Limb (tissue), 2 donors: ENCODE results near the gene SAT2.
A peak's percentile ranks its signal among the peaks of the same experiment; 100 is the strongest.

Experiments used
- DNase-seq, 2 donors: peaks; one replicate each; pipeline ENCODE4 v3.0.0-alpha.2; 2016; ENCODE audit errors: extremely low spot score in 2 of 2

SAT2 gene

DNA sequence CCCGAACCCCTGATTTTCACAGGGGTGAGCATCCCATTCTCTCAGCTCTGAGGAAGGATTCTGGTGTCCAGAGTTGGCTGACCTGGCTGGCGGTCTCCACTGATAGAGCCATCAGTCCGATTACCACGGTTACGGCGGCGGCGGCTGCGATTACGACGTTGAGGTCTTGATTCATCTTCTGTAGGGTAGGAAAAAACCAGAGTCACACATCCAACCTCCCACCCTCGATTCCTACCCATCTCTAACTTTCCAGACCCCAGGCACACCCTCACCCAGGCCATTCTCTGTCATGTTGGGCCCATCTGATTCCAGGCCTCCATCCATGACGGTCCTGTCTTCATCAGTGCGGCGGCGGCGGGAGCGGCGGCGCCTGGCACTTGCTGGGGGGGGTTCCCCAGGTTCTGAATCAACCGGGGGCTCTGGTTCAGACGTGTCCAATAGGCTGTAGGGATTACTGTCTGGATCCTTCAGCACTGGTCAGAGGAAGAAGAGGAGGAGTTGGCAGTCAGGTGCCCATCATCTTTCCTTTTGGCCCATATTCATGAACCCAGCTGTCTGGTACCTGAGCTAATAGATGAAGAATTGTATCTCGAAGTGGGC is 35.1 kb downstream of the SAT2 start:
- DNase-seq: no peak

DNA sequence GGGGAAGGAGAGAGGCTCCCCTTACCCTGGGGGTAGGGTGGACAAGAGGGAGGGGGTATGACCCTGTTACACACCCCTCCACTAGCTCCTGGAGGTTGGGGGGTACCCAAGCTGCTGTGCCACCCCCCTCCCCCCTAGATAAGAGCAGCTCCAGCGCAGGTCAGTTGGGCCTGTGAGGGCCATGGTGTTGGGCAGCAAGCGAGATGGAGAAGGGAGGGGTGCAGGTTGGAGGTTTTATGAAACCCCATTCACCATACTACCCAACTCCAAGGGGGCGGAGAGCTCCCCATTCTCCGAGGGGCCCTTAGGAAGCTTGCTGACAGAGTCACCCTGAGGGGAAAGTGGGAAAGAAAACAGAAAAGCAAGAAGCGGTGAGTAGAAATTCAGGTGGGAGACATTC is 36.0 kb downstream of the SAT2 start:
- no peak for DNase-seq

DNA sequence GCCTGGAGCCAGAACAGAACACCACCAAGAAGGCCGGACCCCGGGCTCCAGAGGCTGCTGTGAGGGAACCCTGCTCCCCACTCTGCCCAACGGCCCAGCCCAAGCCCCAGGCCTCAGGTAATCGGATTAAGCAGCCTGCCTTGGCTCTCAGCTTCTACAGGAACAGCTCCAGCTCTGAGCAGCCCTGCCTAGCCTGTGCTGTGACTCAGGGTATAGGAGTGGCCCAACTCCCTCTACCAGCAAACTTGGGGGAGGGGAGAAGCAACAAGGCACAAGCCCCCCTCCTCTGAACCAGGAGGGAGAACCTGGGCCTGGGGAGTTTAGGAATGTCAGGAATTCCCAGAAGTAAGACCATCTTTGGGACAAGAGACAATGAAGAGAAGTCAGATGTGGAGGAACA is 36.9 kb downstream of the SAT2 start:
- no peak for DNase-seq

DNA sequence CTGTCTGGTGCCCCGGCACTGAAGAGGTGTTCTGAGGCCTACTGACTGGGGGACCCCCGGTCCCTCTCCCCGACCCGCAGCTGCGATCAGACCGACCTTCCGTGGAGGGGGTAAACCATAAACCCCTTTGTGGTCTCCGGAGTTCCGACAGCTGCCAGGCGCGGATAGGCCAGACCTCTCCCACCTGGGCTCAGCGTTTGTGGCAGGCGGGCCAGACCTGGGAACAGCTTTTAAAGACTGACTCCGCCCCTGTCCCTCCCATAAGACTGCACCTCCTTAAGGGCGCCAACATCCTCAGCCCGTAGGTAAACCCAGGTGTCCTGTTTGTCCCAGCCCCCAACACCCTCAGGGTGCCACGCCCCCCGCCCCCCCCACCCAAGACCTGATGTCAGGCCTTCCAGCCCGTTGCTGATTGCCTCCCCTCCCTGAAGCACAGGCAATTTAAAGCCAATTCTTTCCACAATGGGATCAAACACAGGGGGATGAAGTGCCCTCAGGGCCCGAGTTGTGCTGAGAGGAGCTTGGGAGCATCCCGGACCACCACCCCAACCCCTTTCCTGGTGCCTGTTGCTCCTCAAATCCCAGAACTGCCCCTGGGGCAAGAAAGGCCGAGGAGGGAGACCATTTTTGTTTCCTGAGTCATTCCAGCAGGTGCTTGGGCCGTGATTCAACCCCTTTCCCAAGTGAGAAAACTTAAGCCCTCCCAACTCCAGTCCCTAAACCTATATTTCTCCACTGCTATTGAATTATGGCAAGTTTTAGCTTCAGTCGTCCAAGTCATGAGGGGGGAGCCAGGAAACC is 37.5 kb downstream of the SAT2 start, which contains the start of gene SOX15:
SOX15 (minus strand) TSS at position 204 of the 801 bp plus-strand sequence. CDS start 418 bp downstream, outside the sequence.
- no peak for DNase-seq

DNA sequence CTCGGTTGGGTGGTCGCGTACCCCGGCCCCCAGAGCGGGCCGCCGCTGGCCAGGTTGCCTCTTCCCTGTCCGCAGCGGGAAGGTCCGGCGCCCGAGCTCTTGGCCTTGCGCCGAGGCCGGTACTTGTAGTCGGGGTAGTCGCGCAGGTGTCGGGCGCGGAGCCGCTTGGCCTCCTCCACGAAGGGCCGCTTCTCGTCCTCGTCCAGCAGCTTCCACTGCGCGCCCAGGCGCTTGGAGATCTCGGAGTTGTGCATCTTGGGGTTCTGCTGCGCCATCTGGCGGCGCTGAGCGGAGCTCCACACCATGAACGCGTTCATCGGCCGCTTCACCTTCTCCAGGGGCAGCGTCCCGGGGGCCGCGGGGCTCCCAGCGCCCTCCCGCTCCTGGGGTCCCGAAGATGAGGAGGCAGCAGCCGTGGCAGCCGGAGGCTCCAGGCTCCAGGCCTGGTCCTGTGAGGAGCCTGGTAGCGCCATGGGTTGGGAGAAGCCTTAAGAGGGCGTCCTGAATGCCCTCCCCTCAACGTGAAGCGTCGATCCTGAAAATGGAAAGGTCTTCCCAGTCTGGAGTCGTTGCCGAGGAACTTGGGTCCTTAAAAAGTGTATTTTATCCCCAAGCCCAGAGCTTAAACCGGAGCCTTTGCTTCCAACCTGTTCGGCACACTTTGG is 38.3 kb downstream of the SAT2 start:
- peak; percentile 81 to 87 for DNase-seq

DNA sequence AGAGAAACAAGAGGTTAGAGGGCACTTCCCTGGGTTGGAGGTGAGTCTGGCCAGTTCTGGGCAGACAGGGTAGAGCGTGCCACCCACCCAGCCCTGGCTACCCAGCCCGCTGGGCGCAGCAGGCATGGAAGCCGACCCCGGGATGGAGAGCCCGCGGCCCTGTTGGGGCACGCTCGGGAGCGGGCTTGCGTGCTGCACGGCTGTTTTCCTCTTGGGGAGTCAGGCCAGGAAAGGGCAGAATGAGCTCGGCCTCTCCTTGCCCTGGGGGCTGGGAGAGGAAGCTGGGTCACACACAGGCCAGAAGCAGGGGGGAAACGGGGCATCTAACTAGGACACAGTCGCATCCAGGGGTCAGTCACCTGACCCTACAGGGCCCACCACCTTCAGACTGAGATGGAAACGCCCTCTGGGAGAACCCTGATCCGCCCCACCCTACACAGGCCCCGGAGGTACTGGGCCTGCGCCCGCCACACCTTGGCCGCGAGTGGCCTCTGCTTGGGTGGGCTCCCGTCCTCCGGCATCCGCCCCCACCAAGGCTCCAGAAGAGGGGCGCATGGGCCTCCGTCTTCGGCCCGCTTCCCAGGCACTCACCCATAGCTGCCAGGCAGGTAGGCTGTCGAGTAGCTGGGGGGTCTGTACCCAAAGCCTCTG is 38.9 kb downstream of the SAT2 start:
- DNase-seq: no peak

DNA sequence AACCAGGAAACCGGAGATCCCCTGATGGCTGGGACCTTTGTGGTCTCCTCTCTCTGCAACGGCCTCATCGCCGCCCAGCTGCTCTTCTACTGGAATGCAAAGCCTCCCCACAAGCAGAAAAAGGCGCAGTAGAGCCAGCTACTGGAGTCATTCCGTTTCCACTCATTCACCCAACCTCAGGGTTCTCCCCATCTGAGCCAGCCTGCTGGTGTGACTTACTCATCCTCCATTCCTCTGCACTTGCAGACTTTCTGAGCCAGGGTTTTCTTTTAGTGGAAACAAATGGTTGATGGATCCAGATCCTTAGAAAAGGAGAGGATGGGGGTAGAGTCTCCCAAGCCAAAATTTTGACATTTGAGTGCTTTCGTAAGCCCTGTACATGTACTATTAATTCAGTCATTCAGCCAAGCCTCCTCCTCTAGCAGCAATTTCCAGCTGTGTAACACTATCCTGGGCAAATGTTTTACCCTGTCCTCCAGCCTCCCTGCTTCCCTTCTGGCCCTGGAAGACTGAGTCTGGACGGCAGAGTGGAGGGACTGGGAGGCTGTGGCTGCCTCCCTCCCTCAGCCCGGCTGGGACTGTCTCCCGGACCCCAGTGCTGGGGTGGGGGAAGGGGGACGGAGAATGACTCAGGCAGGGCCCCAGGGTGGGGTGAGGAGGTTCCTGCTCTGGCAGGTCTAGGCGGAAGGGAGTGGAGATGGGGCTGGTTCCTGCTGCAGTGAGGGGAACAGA is 40.0 kb downstream of the SAT2 start:
- no peak for DNase-seq

DNA sequence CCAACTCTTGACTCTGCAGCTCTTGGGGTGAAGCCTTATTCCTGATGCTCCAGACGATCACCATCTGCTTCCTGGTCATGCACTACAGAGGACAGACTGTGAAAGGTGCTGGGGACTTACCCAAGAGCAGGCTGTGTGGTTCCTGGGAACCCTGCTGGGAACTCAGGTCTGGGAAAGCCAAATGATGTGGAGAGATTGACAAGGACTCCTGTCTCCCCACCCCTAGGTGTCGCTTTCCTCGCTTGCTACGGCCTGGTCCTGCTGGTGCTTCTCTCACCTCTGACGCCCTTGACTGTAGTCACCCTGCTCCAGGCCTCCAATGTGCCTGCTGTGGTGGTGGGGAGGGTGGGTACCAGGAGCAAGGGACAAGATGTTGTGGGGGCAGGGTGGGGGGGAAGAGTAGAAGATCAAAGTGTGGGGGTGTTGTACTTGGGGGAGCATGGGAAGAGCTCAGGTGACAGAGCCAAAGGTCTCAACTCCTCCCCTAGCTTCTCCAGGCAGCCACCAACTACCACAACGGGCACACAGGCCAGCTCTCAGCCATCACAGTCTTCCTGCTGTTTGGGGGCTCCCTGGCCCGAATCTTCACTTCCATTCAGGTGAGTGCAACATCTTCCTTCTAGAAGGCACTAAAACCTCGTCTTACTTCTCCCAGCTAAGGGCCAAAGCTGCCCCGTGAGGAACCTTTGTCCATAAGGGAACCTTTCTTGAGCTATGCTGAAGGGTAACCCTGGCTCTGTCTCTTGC is 40.8 kb downstream of the SAT2 start:
- DNase-seq: no peak

DNA sequence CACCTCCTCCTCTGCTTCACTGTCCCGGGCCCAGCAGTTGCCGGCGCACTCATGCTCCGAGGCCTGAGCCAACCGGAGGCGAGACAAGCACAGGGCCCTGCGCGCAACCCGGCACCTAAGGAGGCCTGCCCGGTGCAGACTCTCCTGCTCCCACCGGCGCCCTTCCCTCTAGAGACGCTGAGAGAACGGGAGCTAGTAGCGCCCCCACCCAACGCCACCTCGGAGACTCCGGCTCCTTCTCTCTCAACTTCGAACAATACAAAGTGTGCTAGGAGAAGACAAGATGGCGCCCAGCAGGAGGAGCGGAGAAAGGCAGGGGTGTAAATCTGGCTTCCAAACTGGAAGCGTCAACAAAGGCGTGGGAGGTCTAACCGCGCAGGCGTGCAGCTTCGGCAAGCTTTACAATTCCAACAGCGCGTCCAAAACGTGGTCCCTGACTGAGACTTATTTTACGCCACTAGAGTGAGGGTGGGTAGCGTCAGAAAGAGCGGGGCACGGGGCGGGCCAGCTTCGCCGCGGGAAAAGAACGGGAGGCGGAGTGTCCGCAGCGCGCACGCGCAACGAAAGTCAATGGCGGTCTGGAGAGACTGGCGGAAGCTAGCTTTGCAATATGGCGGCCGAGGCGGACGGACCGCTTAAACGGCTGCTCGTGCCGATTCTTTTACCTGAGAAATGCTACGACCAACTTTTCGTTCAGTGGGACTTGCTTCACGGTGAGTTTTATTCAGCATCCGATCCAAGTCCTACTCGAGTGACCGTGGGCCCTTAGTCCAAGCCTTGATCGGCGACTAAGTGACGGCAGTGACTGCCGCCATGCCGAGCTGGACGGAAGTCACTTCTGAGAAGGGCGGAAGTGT is 44.1 kb downstream of the SAT2 start, which contains the start of gene MPDU1:
MPDU1 (plus strand) TSS at position 600 of the 857 bp plus-strand sequence; CDS start at position 611, 11 bp downstream.
- peak; percentile 98 to 99 for DNase-seq

DNA sequence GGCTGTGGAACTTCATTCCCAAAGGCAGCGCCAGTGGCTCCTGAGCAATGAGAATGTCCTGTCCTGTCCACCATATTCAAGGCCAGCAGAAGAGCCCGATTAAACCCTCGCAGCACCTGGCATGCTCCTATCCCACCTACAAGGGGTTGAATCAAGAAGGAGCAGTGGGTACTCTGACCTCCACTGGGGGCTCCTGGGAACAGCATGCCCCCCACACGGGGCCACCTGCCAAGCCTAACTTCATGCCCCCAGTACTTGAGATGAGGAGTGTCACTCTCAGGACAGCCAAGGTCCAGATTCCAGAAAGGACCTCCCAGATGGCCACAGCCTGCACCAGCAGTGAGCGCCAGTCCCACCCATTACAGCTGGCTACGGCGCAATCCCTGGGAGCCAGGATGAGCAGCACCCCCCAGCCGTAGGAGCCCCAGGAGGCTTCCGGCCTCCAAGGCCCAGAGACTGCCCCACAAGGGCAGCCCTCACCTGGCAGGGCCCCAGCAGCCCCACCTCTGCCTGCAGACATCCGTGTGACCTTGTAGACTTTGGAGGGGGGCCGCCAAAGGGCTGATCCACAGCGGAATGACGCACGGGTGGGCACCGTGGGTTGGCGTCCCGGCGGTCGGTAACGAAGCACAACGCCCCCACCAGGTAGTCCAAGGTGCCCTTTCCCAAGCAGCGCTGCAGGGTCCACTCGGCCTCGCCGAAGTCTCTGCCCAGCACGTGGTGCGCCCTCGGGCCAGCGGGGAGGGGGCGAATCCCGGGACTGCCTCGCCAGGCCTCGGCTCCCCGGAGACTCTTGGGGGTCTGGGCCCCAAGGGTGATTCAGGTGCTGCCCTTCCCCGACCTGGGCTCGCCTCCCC is 45.0 kb downstream of the SAT2 start:
- no peak for DNase-seq

DNA sequence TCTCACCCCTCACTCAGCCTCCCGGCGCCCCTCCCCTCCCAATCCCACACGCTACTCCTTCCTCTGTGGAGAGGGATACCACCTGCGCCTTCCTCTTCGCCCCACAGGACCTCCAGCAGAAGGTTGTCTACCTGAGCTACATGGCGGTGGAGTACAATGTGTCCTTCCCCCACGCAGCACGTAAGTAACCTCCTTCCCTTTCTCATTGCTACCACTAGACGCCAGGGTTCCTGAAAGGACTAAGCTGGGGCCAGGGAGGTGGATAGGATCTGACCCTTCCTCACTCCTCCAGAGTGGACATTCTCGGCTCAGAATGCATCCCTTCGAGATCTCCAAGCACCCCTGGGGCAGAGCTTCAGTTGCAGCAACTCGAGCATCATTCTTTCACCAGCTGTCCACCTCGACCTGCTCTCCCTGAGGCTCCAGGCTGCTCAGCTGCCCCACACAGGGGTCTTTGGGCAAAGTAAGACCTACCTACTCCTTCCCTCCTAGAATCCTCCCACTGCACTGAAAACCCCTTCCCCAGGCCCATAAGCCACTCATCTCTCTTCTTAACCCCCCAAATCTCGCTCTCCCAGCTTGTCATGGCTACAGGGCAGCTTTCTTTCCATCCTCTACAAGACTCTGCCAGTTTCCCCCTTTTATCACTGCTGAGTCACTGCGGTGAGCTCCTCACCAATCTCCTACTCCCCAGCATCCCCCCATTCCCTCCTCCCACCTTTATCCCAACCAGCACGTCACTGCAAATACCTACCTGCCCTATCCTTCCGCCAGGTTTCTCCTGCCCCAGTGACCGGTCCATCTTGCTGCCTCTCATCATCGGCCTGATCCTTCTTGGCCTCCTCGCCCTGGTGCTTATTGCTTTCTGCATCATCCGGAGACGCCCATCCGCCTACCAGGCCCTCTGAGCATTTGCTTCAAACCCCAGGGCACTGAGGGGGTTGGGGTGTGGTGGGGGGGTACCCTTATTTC is 46.7 kb downstream of the SAT2 start:
- DNase-seq: no peak

DNA sequence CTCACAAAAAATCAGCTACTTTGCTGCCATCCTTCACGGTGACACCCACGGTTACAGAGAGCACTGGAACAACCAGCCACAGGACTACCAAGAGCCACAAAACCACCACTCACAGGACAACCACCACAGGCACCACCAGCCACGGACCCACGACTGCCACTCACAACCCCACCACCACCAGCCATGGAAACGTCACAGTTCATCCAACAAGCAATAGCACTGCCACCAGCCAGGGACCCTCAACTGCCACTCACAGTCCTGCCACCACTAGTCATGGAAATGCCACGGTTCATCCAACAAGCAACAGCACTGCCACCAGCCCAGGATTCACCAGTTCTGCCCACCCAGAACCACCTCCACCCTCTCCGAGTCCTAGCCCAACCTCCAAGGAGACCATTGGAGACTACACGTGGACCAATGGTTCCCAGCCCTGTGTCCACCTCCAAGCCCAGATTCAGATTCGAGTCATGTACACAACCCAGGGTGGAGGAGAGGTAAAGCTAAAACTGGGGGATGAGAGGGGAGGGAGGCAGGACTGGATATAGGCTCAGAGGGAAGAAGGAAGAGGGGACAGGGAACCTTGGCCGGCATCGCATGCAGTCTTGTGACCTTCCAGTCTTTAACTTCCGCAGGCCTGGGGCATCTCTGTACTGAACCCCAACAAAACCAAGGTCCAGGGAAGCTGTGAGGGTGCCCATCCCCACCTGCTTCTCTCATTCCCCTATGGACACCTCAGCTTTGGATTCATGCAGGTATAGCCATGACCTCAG is 47.6 kb downstream of the SAT2 start:
- no peak for DNase-seq

DNA sequence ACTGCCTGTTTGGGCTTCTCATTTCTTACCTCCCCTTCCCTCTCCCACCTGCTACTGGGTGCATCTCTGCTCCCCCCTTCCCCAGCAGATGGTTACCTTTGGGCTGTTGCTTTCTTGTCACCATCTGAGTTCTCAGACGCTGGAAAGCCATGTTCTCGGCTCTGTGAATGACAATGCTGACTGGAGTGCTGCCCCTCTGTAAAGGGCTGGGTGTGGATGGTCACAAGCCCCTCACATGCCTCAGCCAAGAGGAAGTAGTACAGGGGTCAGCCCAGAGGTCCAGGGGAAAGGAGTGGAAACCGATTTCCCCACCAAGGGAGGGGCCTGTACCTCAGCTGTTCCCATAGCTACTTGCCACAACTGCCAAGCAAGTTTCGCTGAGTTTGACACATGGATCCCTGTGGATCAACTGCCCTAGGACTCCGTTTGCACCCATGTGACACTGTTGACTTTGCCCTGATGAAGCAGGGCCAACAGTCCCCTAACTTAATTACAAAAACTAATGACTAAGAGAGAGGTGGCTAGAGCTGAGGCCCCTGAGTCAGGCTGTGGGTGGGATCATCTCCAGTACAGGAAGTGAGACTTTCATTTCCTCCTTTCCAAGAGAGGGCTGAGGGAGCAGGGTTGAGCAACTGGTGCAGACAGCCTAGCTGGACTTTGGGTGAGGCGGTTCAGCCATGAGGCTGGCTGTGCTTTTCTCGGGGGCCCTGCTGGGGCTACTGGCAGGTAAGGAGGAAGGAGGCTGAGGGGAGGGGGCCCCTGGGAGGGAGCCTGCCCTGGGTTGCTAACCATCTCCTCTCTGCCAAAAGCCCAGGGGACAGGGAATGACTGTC is 48.4 kb downstream of the SAT2 start, which contains the start of gene CD68:
CD68 (plus strand) TSS at position 638 of the 833 bp plus-strand sequence; CDS start at position 678, 40 bp downstream.
- no peak for DNase-seq

DNA sequence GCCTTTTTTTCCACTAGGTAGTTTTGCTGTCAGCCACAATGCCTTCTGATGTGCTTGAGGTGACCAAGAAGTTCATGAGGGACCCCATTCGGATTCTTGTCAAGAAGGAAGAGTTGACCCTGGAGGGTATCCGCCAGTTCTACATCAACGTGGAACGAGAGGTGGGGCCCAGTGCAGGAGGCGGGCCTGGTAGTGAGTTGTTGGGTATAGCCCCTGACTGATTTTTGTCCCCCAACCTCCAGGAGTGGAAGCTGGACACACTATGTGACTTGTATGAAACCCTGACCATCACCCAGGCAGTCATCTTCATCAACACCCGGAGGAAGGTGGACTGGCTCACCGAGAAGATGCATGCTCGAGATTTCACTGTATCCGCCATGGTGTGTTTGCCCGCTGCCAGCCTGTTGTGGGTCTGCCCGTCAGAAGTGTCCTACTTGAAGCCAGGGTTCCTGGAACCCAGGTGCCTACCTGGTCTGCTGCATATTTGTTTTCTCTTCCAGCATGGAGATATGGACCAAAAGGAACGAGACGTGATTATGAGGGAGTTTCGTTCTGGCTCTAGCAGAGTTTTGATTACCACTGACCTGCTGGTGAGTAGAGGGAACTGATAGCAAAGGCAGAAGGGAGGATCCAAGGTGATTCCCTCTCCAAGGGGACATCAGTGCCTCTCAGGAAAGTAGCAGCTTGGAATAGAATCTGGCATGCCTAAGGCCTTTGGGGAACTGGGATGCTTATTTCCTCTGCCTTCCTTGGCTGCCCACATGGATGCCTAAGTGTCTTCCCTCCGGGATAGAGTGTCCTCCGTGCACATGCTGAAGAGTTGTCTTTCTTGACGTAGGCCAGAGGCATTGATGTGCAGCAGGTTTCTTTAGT is 50.1 kb downstream of the SAT2 start:
- no peak for DNase-seq
